Activated CD8-positive, alpha-beta memory T cell treated with anti-CD3 and anti-CD28 coated beads, Interleukin-2, amount 10 ng/mL, durations not matched to agents 7 days and 5 days (primary cell): ENCODE data around the gene CNBD2. TPM values are rescaled to one million over a fixed set of nuclear protein-coding genes. Genes with fewer than 3 reads are reported as not detected.
"Not testable (repeated sequence)": the region's sequence is repeated elsewhere in the genome, so short reads cannot be mapped to it uniquely, and the experiment has no call there.

Experiments
- ATAC-seq: fragments of 150-1000 bp; cut with Tn5 transposase; one replicate; pipeline ENCODE4 v1.10.0; 2021; ENCODE audit warnings: moderate library complexity
- CTCF ChIA-PET: fragments of 350-600 bp; sonication (Branson Sonifier 250); formaldehyde crosslinking; loops from one replicate; lab custom pipeline; 2021; ENCODE audit warnings: antibody characterized with exemption; lab: Charles Lee
- DNase-seq: peaks from one replicate; pipeline ENCODE4 v3.0.0-alpha.2; 2020
- H3K27ac Mint-ChIP-seq: one replicate; pipeline ENCODE4 v1.8.0; 2021; ENCODE audit warnings: mild to moderate bottlenecking, mixed read lengths
- H3K27me3 Mint-ChIP-seq: one replicate; pipeline ENCODE4 v1.8.0; 2021; ENCODE audit warnings: mixed read lengths
- H3K36me3 Mint-ChIP-seq: one replicate; pipeline ENCODE4 v1.8.0; 2021; ENCODE audit warnings: mild to moderate bottlenecking, mixed read lengths
- H3K4me1 Mint-ChIP-seq: one replicate; pipeline ENCODE4 v1.8.0; 2021; ENCODE audit warnings: mixed read lengths
- H3K4me3 Mint-ChIP-seq: one replicate; pipeline ENCODE4 v1.8.0; 2021; ENCODE audit warnings: mild to moderate bottlenecking, moderate library complexity, mixed read lengths
- H3K9me3 Mint-ChIP-seq: one replicate; pipeline ENCODE4 v1.8.0; 2022; ENCODE audit warnings: low read depth, mixed read lengths
- total RNA-seq, 2 experiments: library from RNA; stranded (reverse); gene quantifications; one replicate each; pipeline ENCODE4 v1.2.3, GENCODE V29; 2021

CNBD2 gene
- total RNA-seq, 2 experiments from 2014 or later, result 5.2 to 7.8 TPM

DNA sequence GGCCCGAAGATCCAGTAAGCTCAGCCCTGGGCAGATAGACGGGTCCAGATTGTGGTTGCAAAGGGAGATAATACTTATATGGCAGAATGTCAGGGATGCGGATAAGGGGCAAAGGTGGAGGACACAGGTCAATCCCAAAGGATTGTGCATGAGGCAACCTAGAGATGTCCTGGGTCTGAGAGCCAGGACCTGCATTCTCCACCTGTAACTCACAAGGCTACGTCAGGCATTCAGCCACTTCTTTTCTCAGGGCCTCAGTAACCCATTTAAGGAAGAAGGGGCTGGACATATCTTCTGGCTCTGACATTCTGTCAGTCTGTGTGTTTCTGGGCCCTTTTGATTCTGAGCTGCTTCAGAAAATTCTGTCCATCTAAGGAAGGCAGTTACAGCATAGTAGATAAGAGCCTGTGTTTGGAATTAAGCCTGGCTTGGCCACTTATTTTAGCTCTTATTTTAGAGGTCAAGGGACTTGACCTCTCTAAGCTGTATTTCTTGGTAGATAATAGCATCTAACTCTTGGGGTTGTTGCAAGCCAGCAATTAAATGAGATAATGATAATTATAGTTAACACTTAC is 40.2 kb downstream of the CNBD2 start:
- no peak overlapping the region for H3K4me3 Mint-ChIP-seq
- H3K9me3 Mint-ChIP-seq, result peaks cover 2% of the 10 kb centered on the region
- ATAC-seq (no peak), DNase-seq (no peak)
- H3K27ac Mint-ChIP-seq, result no peak overlapping the region
- CTCF ChIA-PET, result interaction anchor here (0.7 to 4.6 kb wide), 4 partner anchors 15 to 191 kb away, joined by 3 to 16 read pairs (median 4); no protein-coding TSS in a partner anchor
- H3K4me1 Mint-ChIP-seq, result no peaks in the 10 kb centered on the region
- peaks cover 3% of the 10 kb centered on the region for H3K27me3 Mint-ChIP-seq
- no peaks in the 10 kb centered on the region for H3K36me3 Mint-ChIP-seq

DNA sequence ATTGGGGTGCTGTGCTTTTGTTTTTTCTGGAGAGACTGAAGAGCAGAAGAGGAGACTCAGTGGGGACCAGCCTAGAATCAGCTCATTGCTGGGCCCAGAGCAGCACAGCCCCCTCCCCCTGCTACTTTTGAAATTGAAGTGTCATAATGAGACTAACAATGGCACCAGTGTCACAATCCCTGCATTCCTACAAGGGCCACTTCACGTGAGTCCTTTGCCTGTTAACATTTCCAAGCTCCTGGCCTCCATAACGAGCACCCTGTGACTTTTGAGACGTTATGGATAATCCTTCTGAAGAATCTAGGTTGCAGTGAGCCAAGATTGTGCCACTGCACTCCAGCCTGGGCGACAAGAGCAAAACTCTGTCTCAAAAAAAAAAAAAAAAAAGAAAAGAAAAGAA is 41.7 kb downstream of the CNBD2 start:
- CTCF ChIA-PET, result interaction anchor here (0.7 to 1.8 kb wide), 2 partner anchors 17 to 129 kb away, joined by 3 to 6 read pairs; no protein-coding TSS in a partner anchor
- H3K4me3 Mint-ChIP-seq, result no peak overlapping the region
- H3K4me1 Mint-ChIP-seq, result no peaks in the 10 kb centered on the region
- H3K9me3 Mint-ChIP-seq, result no peaks in the 10 kb centered on the region
- ATAC-seq, result no peak
- no peak for DNase-seq
- H3K27ac Mint-ChIP-seq, result no peak overlapping the region
- no peaks in the 10 kb centered on the region for H3K27me3 Mint-ChIP-seq
- no peaks in the 10 kb centered on the region for H3K36me3 Mint-ChIP-seq

DNA sequence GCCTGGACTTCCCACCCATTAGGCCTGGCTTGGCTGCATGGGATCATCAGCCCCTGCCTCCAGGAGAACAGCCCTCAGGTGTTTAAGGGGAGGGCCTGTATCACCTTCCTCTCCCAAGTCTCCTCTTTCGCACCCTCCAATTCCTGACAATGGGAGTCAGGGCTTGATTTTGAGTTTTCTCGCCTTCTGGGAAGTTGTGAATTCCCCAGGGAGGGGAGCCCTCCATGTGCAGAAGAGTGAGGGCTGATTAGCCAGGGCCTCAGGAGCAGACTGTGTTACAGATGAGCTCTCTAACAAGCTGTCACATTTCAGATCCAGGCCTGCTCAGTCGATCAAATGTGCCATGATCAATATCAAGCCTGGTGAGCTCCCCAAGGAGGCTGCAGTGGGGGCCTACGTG is 42.4 kb downstream of the CNBD2 start:
- Mint-ChIP-seq H3K9me3 (no peaks in the 10 kb centered on the region), H3K27ac (no peak overlapping the region), H3K4me3 (no peak overlapping the region), H3K27me3 (no peaks in the 10 kb centered on the region), H3K4me1 (no peaks in the 10 kb centered on the region), H3K36me3 (no peaks in the 10 kb centered on the region)
- DNase-seq (no peak), ATAC-seq (no peak)
- CTCF ChIA-PET, result interaction anchor here (1.8 kb wide), 1 partner anchor 18 kb away, joined by 6 read pairs; no protein-coding TSS in a partner anchor

GRCh38 chr20:36015806-36016403 is 47.5 kb downstream of the CNBD2 start:
- Mint-ChIP-seq H3K27ac (no peak overlapping the region), H3K4me3 (no peak overlapping the region), H3K4me1 (no peaks in the 10 kb centered on the region), H3K36me3 (no peaks in the 10 kb centered on the region), H3K9me3 (no peaks in the 10 kb centered on the region), H3K27me3 (peaks cover 3% of the 10 kb centered on the region)
- CTCF ChIA-PET, result interaction anchor here (1.4 kb wide), 1 partner anchor 12 kb away, joined by 5 read pairs; no protein-coding TSS in a partner anchor
- no peak for DNase-seq
- no peak for ATAC-seq

GRCh38 chr20:36017048-36017951 is 48.9 kb downstream of the CNBD2 start:
- no peaks in the 10 kb centered on the region for H3K36me3 Mint-ChIP-seq
- CTCF ChIA-PET, result interaction anchor here (1.0 to 1.4 kb wide), 2 partner anchors 14 to 25 kb away, joined by 4 to 5 read pairs; no protein-coding TSS in a partner anchor

DNA sequence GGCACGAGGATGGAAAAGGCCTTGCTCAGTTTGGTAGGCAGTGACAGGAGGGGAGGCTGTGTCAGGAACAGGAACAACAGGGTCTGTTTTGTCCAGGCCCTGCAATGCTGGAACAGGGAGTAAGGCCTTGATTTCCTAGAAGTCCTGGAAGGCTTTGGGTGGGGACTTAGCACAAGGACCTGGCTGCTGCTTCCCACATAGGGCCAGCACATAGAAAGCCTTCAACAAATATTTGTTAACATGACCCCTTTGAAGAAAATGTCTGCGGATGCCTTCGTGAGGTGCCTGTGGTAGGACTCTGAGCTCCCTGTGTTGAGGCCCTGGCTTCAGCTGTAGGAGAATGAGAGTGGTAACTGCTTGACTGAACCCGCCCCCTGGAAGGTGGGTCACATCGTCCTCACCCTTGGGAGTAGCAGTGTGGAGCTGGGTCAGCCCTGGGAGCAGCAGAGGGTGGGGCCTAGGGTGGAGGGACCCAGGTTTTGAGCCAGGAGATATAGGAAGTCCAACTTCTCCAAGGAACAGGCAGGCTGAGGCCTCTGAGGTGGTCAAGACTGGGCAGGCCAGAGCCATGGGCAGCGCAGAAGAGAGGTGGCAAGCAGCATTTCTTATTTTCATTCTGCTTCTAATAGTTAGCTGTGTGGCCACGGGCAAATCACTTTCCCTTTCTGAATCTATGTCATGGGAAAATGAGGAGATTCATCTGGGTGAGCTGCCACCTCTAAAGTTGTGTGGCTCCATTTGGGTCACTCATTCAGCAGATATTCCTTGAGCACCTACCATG is 50.0 kb downstream of the CNBD2 start:
- Mint-ChIP-seq H3K4me1 (no peaks in the 10 kb centered on the region), H3K9me3 (no peaks in the 10 kb centered on the region), H3K36me3 (no peaks in the 10 kb centered on the region), H3K27ac (no peak overlapping the region), H3K4me3 (no peak overlapping the region), H3K27me3 (peaks cover 3% of the 10 kb centered on the region)
- CTCF ChIA-PET, result interaction anchor here (0.6 kb wide), 1 partner anchor 68 kb away, joined by 3 read pairs; no protein-coding TSS in a partner anchor
- no peak for DNase-seq
- no peak for ATAC-seq

More at GRCh38 chr20:36017048-36017951, 48.9 kb downstream of the CNBD2 start:
- ATAC-seq (no peak), DNase-seq (no peak)
- Mint-ChIP-seq H3K4me3 (no peak overlapping the region), H3K9me3 (no peaks in the 10 kb centered on the region), H3K4me1 (no peaks in the 10 kb centered on the region), H3K27me3 (peaks cover 3% of the 10 kb centered on the region), H3K27ac (no peak overlapping the region)

DNA sequence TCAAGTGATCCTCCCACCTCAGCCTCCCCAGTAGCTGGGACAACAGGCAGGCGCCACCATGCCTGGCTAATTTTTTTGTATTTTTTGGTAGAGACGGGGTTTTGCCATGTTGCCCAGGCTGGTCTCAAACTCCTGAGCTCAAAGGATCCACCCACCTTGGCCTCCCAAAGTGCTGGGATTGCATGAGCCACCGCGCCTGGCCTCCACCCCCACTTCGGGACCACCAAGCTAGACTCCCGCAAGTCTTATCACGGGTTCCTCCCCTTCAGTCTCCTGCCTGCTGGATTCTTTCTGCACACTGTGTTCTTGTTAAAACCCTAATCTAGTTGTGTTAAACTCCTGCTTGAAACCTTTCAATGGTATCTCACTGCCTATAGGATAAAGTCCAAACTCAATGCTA is 57.7 kb downstream of the CNBD2 start:
- not testable (repeated sequence) for H3K4me3 Mint-ChIP-seq
- CTCF ChIA-PET, result interaction anchor here (1.1 kb wide), 1 partner anchor 32 kb away, joined by 3 read pairs; no protein-coding TSS in a partner anchor

DNA sequence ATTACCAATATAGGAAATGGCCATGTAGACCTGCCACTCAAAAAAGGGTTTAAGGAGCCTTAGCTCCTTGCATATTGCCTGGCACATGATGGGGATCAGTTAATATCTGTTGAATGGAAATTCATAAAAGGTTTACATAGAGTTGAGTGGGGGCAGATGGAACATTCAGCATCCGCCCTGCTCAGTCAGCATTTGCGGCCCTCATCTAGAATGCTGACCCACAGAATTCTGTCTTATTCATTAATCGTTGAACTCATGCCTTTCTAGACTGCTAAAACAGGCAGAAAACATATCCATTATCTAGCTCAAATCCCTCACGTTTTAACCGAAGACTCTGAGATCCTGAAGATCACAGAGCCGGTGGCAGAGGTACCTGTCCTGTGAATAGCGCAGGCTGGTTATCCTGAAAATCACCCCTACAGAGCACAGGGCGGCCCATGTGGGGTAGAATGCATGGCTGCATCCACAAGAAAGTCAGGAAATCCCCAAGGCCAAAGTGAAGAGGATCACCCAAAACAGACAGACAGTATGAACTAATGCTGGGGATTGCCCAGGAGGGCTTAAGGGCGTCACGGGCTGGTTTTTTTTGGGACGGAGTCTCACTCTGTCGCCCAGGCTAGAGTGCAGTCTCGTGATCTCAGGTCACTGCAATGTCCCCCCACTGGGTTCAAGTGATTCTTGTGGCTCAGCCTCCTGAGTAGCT is 59.9 kb downstream of the CNBD2 start:
- no peak for DNase-seq

More for the DNA sequence above, 57.7 kb downstream of the CNBD2 start:
- not testable (repeated sequence) for DNase-seq, H3K4me1 Mint-ChIP-seq, H3K36me3 Mint-ChIP-seq, ATAC-seq, H3K27ac Mint-ChIP-seq, H3K9me3 Mint-ChIP-seq
- peaks cover 14% of the 10 kb centered on the region for H3K27me3 Mint-ChIP-seq

DNA sequence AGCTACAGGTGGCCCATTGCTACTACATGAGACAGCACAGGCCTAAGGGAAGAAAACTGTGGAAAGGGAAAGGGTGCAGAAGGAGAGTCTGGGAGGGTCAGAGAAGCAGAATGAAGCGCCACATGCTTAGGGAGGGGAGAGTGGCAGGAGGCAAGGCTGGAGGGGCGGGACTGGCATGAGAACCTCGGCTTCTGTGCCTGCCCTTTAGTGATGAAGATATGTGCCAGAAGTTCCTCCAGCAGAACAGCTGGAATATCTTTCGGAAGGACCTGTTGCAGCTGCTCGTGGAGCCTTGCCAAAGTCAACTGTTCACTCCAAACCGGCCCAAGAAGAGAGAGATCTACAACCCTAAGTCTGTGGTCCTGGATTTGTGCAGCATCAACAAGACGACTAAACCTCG is 61.8 kb downstream of the CNBD2 start:
- H3K9me3 Mint-ChIP-seq, result no peaks in the 10 kb centered on the region
- no peak overlapping the region for H3K4me3 Mint-ChIP-seq
- CTCF ChIA-PET, result no interaction called here
- H3K27me3 Mint-ChIP-seq, result peaks cover 15% of the 10 kb centered on the region
- DNase-seq (no peak), ATAC-seq (no peak)
- H3K36me3 Mint-ChIP-seq, result no peaks in the 10 kb centered on the region
- H3K27ac Mint-ChIP-seq, result no peak overlapping the region
- no peaks in the 10 kb centered on the region for H3K4me1 Mint-ChIP-seq

More for the DNA sequence above, 59.9 kb downstream of the CNBD2 start:
- no peaks in the 10 kb centered on the region for H3K36me3 Mint-ChIP-seq
- H3K27ac Mint-ChIP-seq, result no peak overlapping the region
- CTCF ChIA-PET, result no interaction called here
- H3K4me1 Mint-ChIP-seq, result no peaks in the 10 kb centered on the region
- H3K4me3 Mint-ChIP-seq, result no peak overlapping the region
- H3K9me3 Mint-ChIP-seq, result no peaks in the 10 kb centered on the region
- ATAC-seq, result no peak
- H3K27me3 Mint-ChIP-seq, result peaks cover 15% of the 10 kb centered on the region

DNA sequence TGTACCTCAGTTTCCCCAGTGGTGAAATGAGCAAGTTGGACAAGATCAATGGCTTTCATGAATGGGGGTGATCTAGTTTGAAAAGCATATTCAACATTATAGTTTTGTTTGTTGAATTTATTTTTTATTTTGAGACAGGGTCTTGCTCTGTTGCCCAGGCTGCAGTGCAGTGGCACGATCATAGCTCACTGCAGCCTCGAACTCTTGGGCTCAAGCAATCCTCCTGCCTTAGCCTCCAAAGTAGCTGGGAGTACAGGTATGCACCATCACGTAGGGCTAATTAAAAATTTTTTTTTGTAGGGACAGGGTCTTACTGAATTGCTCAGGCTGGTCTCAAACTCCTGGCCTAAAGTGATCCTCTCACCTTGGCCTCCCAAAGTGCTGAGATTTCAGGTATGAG is 63.4 kb downstream of the CNBD2 start:
- Mint-ChIP-seq H3K9me3 (no peaks in the 10 kb centered on the region), H3K27me3 (peaks cover 11% of the 10 kb centered on the region), H3K27ac (no peak overlapping the region), H3K36me3 (no peaks in the 10 kb centered on the region), H3K4me1 (no peaks in the 10 kb centered on the region), H3K4me3 (no peak overlapping the region)
- no peak for ATAC-seq
- DNase-seq, result no peak
- CTCF ChIA-PET, result no interaction called here

GRCh38 chr20:36034875-36035274 is 66.5 kb downstream of the CNBD2 start:
- ATAC-seq, result no peak
- no peak for DNase-seq
- Mint-ChIP-seq H3K27me3 (peaks cover 2% of the 10 kb centered on the region), H3K4me3 (no peak overlapping the region), H3K36me3 (no peaks in the 10 kb centered on the region), H3K27ac (no peak overlapping the region), H3K9me3 (no peaks in the 10 kb centered on the region), H3K4me1 (no peaks in the 10 kb centered on the region)
- CTCF ChIA-PET, result no interaction called here

- H3K27me3 Mint-ChIP-seq, result peaks cover 2% of the 10 kb centered on the region
- no peak for ATAC-seq
- CTCF ChIA-PET, result no interaction called here
- no peaks in the 10 kb centered on the region for H3K4me1 Mint-ChIP-seq
- H3K27ac Mint-ChIP-seq, result no peak overlapping the region
- no peaks in the 10 kb centered on the region for H3K36me3 Mint-ChIP-seq
- H3K4me3 Mint-ChIP-seq, result no peak overlapping the region
- no peaks in the 10 kb centered on the region for H3K9me3 Mint-ChIP-seq
- DNase-seq, result no peak
Observed at GRCh38 chr20:36035745-36036144, 67.4 kb downstream of the CNBD2 start.
